Right cardiac atrium (tissue), 5 donors: Measurements from ENCODE around the gene OR5K3. TPM values are rescaled to one million over a fixed set of nuclear protein-coding genes. Genes with fewer than 3 reads are reported as not detected.
"Not testable (repeated sequence)": the region's sequence is repeated elsewhere in the genome, so short reads cannot be mapped to it uniquely, and the experiment has no call there.

ENCODE experiments used
- ATAC-seq, 2 donors: fragments of 200-7000 bp; cut with Tn5 transposase; one replicate each; pipeline versions ENCODE4 v1.8.0 to v1.9.1; 2020; ENCODE audit warnings: moderate library complexity in 2 of 2, mild to moderate bottlenecking in 1 of 2
- DNase-seq, 3 donors: peaks; one replicate each; pipeline ENCODE4 v3.0.0-alpha.2; 2020
- H3K27ac ChIP-seq: one replicate; pipeline ENCODE4 v1.5.1; 2013; ENCODE audit warnings: mild to moderate bottlenecking, low read length, control low read depth, moderate library complexity
- H3K27me3 ChIP-seq: one replicate; pipeline ENCODE4 v1.6.1; 2013; ENCODE audit not compliant: control insufficient read depth, insufficient read depth
- H3K4me1 ChIP-seq: one replicate; pipeline ENCODE4 v1.6.1; 2013; ENCODE audit warnings: low read length; ENCODE audit not compliant: control insufficient read depth, insufficient read depth
- H3K4me3 ChIP-seq: one replicate; pipeline ENCODE4 v1.5.1; 2013; ENCODE audit warnings: low read length, control low read depth
- H3K9me3 ChIP-seq: one replicate; pipeline ENCODE4 v1.6.1; 2013; ENCODE audit warnings: low read length; ENCODE audit not compliant: control insufficient read depth
- WGBS: extraction: QIAGEN DNeasy Blood & Tissue Kit; methylation state at CpG from one replicate; pipeline ENCODE4 v1.1.7; 2013; 5-methylcytosine and 5-hydroxymethylcytosine counted together
- intact Hi-C, 4 donors: fragments of 100-400 bp; cut with DNase I; formaldehyde crosslinking; loops; one replicate each; pipeline versions ENCODE4 v1.11.0 to v1.14.0; 2022 to 2023
- polyA plus RNA-seq: library from polyadenylated mRNA; stranded (reverse); fragments of 200-250 nt; gene quantifications from one replicate; pipeline ENCODE4 v1.2.3, GENCODE V29; 2013
- total RNA-seq, 4 donors: library from RNA; stranded (reverse); fragmentation: NEBNext Ultra II Directional; extraction: Animal tissue kit (Norgen Biotek cat#: 25700); gene quantifications; one replicate each; pipeline ENCODE4 v1.2.1, GENCODE V29; 2021
- donor health status: healthy with polysubstance abuse.
- donor health status: DM: no; HTN: yes; CAD: no.
- donor health status: DM: no; HTN: no; CAD: no.
- donor health status: DM: no; HTN: yes; CAD: no; lungs with severe emphysema.
- donor health status: DM: yes; HTN: yes; CAD: no.

The OR5K3 gene
- total and polyA plus RNA-seq, 5 donors: not detected

GRCh38 chr3:98371853-98372252, 18.6 kb upstream of the OR5K3 start:
- Histone ChIP-seq H3K4me3 (no peak overlapping the region), H3K4me1 (no peaks in the 10 kb centered on the region), H3K9me3 (no peaks in the 10 kb centered on the region), H3K27me3 (no peaks in the 10 kb centered on the region), H3K27ac (no peak overlapping the region)
- DNase-seq (no peak), ATAC-seq (no peak)
- intact Hi-C loops: no loop called here

GRCh38 chr3:98372445-98372844, 18.0 kb upstream of the OR5K3 start:
- WGBS: 75% methylated on average over 1 of the region's 1 CpG
- intact Hi-C loops: no loop called here
- no peak overlapping the region for H3K4me3 ChIP-seq
- no peaks in the 10 kb centered on the region for H3K9me3 ChIP-seq
- H3K4me1 ChIP-seq: no peaks in the 10 kb centered on the region
- DNase-seq (no peak), ATAC-seq (no peak)
- H3K27me3 ChIP-seq: no peaks in the 10 kb centered on the region
- H3K27ac ChIP-seq: no peak overlapping the region

DNA sequence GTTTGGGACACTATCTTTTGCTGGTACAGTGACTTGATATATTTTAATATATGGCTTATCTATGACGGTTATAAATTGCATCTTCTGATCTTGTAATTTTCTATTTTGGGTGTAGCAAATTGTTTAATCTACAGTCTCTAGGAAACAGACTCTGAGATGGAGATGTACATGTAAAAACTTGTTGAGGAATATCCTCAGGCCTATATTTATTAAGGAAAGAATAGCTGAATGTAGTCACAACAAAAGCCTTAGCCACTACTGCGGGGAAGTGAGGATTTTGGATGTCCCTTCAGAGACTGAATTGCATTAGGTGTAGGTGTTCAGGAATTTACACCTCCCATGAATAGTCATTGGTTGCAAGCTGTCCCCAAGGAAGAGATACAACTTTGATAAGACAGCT, 13.8 kb upstream of the OR5K3 start:
- intact Hi-C loops: no loop called here
- Histone ChIP-seq H3K27me3 (no peaks in the 10 kb centered on the region), H3K4me1 (no peaks in the 10 kb centered on the region), H3K27ac (no peak overlapping the region), H3K9me3 (no peaks in the 10 kb centered on the region), H3K4me3 (no peak overlapping the region)
- DNase-seq (no peak), ATAC-seq (no peak)
- WGBS: 29% methylated on average over 2 of the region's 2 CpGs

- no peak overlapping the region for H3K4me3 ChIP-seq
Observed at GRCh38 chr3:98388147-98388546, 2.3 kb upstream of the OR5K3 start.

DNA sequence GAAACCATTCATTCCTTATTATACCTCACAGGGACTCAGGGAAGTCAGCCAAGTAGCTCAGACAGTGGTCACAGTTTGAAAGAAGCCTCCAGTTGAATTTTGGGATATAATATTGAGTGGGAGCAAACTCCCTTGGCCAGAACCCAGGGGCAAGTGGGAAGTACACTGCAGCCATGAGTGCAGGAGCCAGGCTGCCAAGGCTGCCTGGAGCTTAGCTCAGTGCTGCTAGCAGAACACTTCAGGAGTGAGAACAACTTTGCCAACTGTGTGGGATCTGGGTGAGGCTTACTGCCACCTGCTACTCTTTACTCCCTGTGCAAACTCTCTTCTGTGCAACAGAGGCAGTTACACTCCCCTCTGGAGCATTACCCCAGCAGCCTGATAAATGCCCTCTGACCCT, 4.6 kb downstream of the OR5K3 start:
- ATAC-seq: peak in 1 of 2 donors; percentile 26
- Histone ChIP-seq H3K4me1 (no peaks in the 10 kb centered on the region), H3K27ac (no peak overlapping the region), H3K27me3 (no peaks in the 10 kb centered on the region), H3K4me3 (no peak overlapping the region), H3K9me3 (no peaks in the 10 kb centered on the region)
- no peak for DNase-seq
- intact Hi-C loops: no loop called here

More at GRCh38 chr3:98388147-98388546, 2.3 kb upstream of the OR5K3 start:
- ATAC-seq (no peak), DNase-seq (no peak)
- no peaks in the 10 kb centered on the region for H3K4me1 ChIP-seq
- H3K9me3 ChIP-seq: no peaks in the 10 kb centered on the region
- H3K27ac ChIP-seq: no peak overlapping the region
- intact Hi-C loops: no loop called here
- no peaks in the 10 kb centered on the region for H3K27me3 ChIP-seq
- 86% methylated on average over 2 of the region's 2 CpGs for WGBS

GRCh38 chr3:98396482-98396881, 6.0 kb downstream of the OR5K3 start:
- WGBS: 84% methylated on average over 4 of the region's 4 CpGs
- H3K9me3 ChIP-seq, intact Hi-C loops, H3K27me3 ChIP-seq, H3K27ac ChIP-seq, H3K4me3 ChIP-seq, DNase-seq, H3K4me1 ChIP-seq, ATAC-seq: not testable (repeated sequence)

GRCh38 chr3:98398513-98398912, 8.0 kb downstream of the OR5K3 start:
- Histone ChIP-seq H3K9me3 (no peaks in the 10 kb centered on the region), H3K27me3 (no peaks in the 10 kb centered on the region), H3K4me1 (no peaks in the 10 kb centered on the region), H3K4me3 (no peak overlapping the region), H3K27ac (no peak overlapping the region)
- ATAC-seq: no peak
- DNase-seq: no peak
- intact Hi-C loops: no loop called here

GRCh38 chr3:98402507-98402906, 12.0 kb downstream of the OR5K3 start:
- H3K27me3 ChIP-seq: no peaks in the 10 kb centered on the region
- ATAC-seq (no peak), DNase-seq (no peak)
- no peaks in the 10 kb centered on the region for H3K9me3 ChIP-seq
- H3K4me1 ChIP-seq: no peaks in the 10 kb centered on the region
- no peak overlapping the region for H3K27ac ChIP-seq
- 93% methylated on average over 1 of the region's 1 CpG for WGBS
- intact Hi-C loops: no loop called here
- no peak overlapping the region for H3K4me3 ChIP-seq

- no peak overlapping the region for H3K4me3 ChIP-seq
- ATAC-seq (no peak), DNase-seq (no peak)
- no peak overlapping the region for H3K27ac ChIP-seq
- no peaks in the 10 kb centered on the region for H3K9me3 ChIP-seq
- no peaks in the 10 kb centered on the region for H3K27me3 ChIP-seq
- no peaks in the 10 kb centered on the region for H3K4me1 ChIP-seq
- intact Hi-C loops: no loop called here
Observed at GRCh38 chr3:98404010-98404409, 13.5 kb downstream of the OR5K3 start.

DNA sequence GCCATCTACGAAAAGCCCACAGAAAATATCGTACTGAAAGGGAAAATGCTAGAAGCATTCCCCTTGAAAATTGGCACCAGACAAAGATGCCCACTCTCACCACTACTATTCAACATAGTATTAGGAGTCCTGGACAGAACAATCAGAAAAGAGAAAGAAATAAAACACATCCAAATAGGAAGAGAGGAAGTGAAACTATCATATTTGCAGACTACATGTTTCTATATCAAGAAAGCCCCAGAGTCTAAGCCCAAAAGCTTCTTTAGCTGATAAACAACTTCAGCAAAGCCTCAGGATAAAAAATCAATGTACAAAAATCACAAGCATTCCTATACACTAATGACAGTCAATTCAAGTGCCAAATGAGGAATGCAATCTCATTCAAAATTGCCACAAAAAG, 15.6 kb downstream of the OR5K3 start:
- no peak overlapping the region for H3K4me3 ChIP-seq
- no peaks in the 10 kb centered on the region for H3K27me3 ChIP-seq
- intact Hi-C loops: no loop called here
- H3K27ac ChIP-seq: no peak overlapping the region
- no peaks in the 10 kb centered on the region for H3K4me1 ChIP-seq
- 86% methylated on average over 2 of the region's 2 CpGs for WGBS
- DNase-seq: no peak
- no peaks in the 10 kb centered on the region for H3K9me3 ChIP-seq
- ATAC-seq: no peak

- no peak for DNase-seq
- Histone ChIP-seq H3K4me1 (no peaks in the 10 kb centered on the region), H3K27ac (no peak overlapping the region), H3K4me3 (no peak overlapping the region), H3K9me3 (peaks cover 2% of the 10 kb centered on the region), H3K27me3 (no peaks in the 10 kb centered on the region)
- ATAC-seq: no peak
- intact Hi-C loops: no loop called here
Observed at GRCh38 chr3:98432575-98432974, 42.1 kb downstream of the OR5K3 start.

- intact Hi-C loops: no loop called here
- no peaks in the 10 kb centered on the region for H3K27me3 ChIP-seq
- 22% methylated on average over 2 of the region's 2 CpGs for WGBS
- H3K4me3 ChIP-seq: no peak overlapping the region
- ATAC-seq: no peak
- H3K9me3 ChIP-seq: no peaks in the 10 kb centered on the region
- DNase-seq: no peak
- H3K4me1 ChIP-seq: no peaks in the 10 kb centered on the region
- no peak overlapping the region for H3K27ac ChIP-seq
Observed at GRCh38 chr3:98433764-98434163, 43.3 kb downstream of the OR5K3 start.
